Measurements from ENCODE around the gene RETREG1. TPM values are rescaled to one million over a fixed set of nuclear protein-coding genes. Genes with fewer than 3 reads are reported as not detected.

RETREG1 gene
- total and polyA plus RNA-seq, 2 experiments from 2014 or later = 2.3 to 3.6 TPM

DNA sequence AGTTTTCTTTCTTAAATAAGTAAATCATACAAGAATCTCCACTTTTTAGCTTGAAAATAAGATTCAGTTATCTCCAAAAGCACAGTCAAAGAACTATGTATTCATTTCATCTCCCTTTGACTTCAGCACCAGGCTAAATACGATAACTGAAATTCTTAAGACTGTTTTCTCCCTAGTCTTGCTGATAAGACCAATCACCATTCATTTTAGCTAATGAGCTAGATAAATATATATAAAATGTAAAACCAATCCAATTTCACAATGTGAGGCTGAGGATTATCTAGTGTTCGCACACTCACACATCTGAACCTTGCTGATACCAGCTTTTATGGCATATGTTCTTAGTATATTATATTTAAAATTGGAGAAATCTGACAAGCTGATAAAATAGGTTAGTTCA, 133.9 kb downstream of the RETREG1 start:
- H2AFZ ChIP-seq = no peak overlapping the region
- DNase-seq (ENCODE audit: low spot score) (no peak), ATAC-seq (no peak)
- H3K4me1 ChIP-seq (ENCODE audit: insufficient read depth) = no peaks in the 10 kb centered on the region
- no peak overlapping the region for H3K27ac ChIP-seq (ENCODE audit: low read depth)
- no peak for TF ChIP-seq CTCF (conservative IDR thresholded peaks at IDR 0.05; ENCODE audit: low read depth in 2 of 2)
- no peak for TF ChIP-seq STAT1 (IDR thresholded peaks at IDR 0.05; ENCODE audit: unreplicated experiment)
- no peak for TF ChIP-seq EZH2phosphoT487 (IDR thresholded peaks at IDR 0.05; ENCODE audit: unreplicated experiment)
- no peak for TF ChIP-seq CREB1 (CRISPR knock-in tag; IDR thresholded peaks at IDR 0.05; ENCODE audit: low read depth)
- no peak for TF ChIP-seq REST (IDR thresholded peaks at IDR 0.05; ENCODE audit: unreplicated experiment)
- no peak for TF ChIP-seq NANOG (IDR thresholded peaks at IDR 0.05; ENCODE audit: borderline replicate concordance)
- TF ChIP-seq ETS1 (IDR thresholded peaks at IDR 0.05) = no peak
- TF ChIP-seq JUNB (IDR thresholded peaks at IDR 0.05; ENCODE audit: unreplicated experiment) = no peak
- no peak for TF ChIP-seq POLR2AphosphoS5 (IDR thresholded peaks at IDR 0.05; ENCODE audit: low read depth)
- no peak for TF ChIP-seq EZH2 (IDR thresholded peaks at IDR 0.05; ENCODE audit: low read depth, unreplicated experiment)
- TF ChIP-seq ZNF331 (CRISPR knock-in tag; IDR thresholded peaks at IDR 0.05; ENCODE audit: low read depth) = no peak
- TF ChIP-seq, protein P1, sequence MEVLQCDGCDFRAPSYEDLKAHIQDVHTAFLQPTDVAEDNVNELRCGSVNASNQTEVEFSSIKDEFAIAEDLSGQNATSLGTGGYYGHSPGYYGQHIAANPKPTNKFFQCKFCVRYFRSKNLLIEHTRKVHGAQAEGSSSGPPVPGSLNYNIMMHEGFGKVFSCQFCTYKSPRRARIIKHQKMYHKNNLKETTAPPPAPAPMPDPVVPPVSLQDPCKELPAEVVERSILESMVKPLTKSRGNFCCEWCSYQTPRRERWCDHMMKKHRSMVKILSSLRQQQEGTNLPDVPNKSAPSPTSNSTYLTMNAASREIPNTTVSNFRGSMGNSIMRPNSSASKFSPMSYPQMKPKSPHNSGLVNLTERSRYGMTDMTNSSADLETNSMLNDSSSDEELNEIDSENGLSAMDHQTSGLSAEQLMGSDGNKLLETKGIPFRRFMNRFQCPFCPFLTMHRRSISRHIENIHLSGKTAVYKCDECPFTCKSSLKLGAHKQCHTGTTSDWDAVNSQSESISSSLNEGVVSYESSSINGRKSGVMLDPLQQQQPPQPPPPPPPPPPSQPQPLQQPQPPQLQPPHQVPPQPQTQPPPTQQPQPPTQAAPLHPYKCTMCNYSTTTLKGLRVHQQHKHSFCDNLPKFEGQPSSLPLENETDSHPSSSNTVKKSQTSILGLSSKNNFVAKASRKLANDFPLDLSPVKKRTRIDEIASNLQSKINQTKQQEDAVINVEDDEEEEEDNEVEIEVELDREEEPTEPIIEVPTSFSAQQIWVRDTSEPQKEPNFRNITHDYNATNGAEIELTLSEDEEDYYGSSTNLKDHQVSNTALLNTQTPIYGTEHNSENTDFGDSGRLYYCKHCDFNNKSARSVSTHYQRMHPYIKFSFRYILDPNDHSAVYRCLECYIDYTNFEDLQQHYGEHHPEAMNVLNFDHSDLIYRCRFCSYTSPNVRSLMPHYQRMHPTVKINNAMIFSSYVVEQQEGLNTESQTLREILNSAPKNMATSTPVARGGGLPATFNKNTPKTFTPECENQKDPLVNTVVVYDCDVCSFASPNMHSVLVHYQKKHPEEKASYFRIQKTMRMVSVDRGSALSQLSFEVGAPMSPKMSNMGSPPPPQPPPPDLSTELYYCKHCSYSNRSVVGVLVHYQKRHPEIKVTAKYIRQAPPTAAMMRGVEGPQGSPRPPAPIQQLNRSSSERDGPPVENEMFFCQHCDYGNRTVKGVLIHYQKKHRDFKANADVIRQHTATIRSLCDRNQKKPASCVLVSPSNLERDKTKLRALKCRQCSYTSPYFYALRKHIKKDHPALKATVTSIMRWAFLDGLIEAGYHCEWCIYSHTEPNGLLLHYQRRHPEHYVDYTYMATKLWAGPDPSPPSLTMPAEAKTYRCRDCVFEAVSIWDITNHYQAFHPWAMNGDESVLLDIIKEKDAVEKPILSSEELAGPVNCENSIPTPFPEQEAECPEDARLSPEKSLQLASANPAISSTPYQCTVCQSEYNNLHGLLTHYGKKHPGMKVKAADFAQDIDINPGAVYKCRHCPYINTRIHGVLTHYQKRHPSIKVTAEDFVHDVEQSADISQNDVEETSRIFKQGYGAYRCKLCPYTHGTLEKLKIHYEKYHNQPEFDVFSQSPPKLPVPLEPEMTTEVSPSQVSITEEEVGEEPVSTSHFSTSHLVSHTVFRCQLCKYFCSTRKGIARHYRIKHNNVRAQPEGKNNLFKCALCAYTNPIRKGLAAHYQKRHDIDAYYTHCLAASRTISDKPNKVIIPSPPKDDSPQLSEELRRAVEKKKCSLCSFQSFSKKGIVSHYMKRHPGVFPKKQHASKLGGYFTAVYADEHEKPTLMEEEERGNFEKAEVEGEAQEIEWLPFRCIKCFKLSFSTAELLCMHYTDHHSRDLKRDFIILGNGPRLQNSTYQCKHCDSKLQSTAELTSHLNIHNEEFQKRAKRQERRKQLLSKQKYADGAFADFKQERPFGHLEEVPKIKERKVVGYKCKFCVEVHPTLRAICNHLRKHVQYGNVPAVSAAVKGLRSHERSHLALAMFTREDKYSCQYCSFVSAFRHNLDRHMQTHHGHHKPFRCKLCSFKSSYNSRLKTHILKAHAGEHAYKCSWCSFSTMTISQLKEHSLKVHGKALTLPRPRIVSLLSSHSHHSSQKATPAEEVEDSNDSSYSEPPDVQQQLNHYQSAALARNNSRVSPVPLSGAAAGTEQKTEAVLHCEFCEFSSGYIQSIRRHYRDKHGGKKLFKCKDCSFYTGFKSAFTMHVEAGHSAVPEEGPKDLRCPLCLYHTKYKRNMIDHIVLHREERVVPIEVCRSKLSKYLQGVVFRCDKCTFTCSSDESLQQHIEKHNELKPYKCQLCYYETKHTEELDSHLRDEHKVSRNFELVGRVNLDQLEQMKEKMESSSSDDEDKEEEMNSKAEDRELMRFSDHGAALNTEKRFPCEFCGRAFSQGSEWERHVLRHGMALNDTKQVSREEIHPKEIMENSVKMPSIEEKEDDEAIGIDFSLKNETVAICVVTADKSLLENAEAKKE (CRISPR knock-in tag; IDR thresholded peaks at IDR 0.05) = no peak
- TF ChIP-seq ZNF114 (CRISPR knock-in tag; IDR thresholded peaks at IDR 0.05) = no peak
- H3K9me3 Mint-ChIP-seq = no peaks in the 10 kb centered on the region; the same call in 2 of the 3 replicates
- H3K4me3 Mint-ChIP-seq = no peak overlapping the region
- H3K36me3 ChIP-seq (ENCODE audit: insufficient read depth) = no peaks in the 10 kb centered on the region
- no peaks in the 10 kb centered on the region for H3K4me1 Mint-ChIP-seq
- H3K36me3 Mint-ChIP-seq (ENCODE audit: low read depth) = no peaks in the 10 kb centered on the region
- peaks cover 1% of the 10 kb centered on the region for H3K27me3 Mint-ChIP-seq (ENCODE audit: insufficient read depth, low read depth, poor library complexity)
- H3K4me3 ChIP-seq = no peak overlapping the region
- no peaks in the 10 kb centered on the region for H3K27me3 ChIP-seq (ENCODE audit: insufficient read depth)
- no peaks in the 10 kb centered on the region for H4K20me1 ChIP-seq (replicated peaks; ENCODE audit: insufficient read depth)
- no peaks in the 10 kb centered on the region for H3K9me2 ChIP-seq (ENCODE audit: insufficient read depth)
- H3K4me2 ChIP-seq = no peak overlapping the region
- no peaks in the 10 kb centered on the region for H3F3A ChIP-seq (replicated peaks; ENCODE audit: low read depth)
- H3K79me2 ChIP-seq (replicated peaks; ENCODE audit: insufficient read depth) = no peaks in the 10 kb centered on the region
- no peak overlapping the region for H3K27ac Mint-ChIP-seq

Measured in GM23338 (cell line).